Astrocyte (in vitro differentiated cells and primary cell): ENCODE data around the gene AFF3.

ENCODE experiments used
- EZH2 ChIP-seq: IDR thresholded peaks from 2 replicates; pipeline ENCODE4 v1.6.1; 2012; ENCODE audit warnings: mild to moderate bottlenecking, low read length, inconsistent platforms; ENCODE audit not compliant: insufficient read depth
- TF ChIP-seq, protein P1 (sequence below): IDR thresholded peaks from 2 replicates; pipeline ENCODE4 v1.5.1; 2011; ENCODE audit warnings: low read depth, mild to moderate bottlenecking, inconsistent platforms, low read length, moderate library complexity; ENCODE audit not compliant: insufficient read depth

- TF ChIP-seq, protein P1, sequence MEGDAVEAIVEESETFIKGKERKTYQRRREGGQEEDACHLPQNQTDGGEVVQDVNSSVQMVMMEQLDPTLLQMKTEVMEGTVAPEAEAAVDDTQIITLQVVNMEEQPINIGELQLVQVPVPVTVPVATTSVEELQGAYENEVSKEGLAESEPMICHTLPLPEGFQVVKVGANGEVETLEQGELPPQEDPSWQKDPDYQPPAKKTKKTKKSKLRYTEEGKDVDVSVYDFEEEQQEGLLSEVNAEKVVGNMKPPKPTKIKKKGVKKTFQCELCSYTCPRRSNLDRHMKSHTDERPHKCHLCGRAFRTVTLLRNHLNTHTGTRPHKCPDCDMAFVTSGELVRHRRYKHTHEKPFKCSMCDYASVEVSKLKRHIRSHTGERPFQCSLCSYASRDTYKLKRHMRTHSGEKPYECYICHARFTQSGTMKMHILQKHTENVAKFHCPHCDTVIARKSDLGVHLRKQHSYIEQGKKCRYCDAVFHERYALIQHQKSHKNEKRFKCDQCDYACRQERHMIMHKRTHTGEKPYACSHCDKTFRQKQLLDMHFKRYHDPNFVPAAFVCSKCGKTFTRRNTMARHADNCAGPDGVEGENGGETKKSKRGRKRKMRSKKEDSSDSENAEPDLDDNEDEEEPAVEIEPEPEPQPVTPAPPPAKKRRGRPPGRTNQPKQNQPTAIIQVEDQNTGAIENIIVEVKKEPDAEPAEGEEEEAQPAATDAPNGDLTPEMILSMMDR: no peak
- TF ChIP-seq EZH2: no peak
Observed at GRCh38 chr2:99648178-99648844, 494.1 kb downstream of the AFF3 start.
